ENCODE data around the gene ASS1.

The ASS1 gene

GRCh38 chr9:130410443-130410842, 34.3 kb upstream of the ASS1 start:
- TF ChIP-seq ZBTB26 (tag by site-specific recombination; optimal IDR thresholded peaks at IDR 0.05) = no peak
- TF ChIP-seq ZSCAN5A (tag by site-specific recombination; IDR thresholded peaks at IDR 0.05) = no peak
- no peak for TF ChIP-seq ZNF521 (tag by site-specific recombination; IDR thresholded peaks at IDR 0.05)
- Histone ChIP-seq H3K27ac (ENCODE audit: extremely low read depth, low read depth, low read length) (no peak overlapping the region), H3K9me3 (ENCODE audit: control insufficient read depth, insufficient read depth, low read depth, low read length) (no peaks in the 10 kb centered on the region), H3K4me3 (ENCODE audit: low read depth, low read length) (no peak overlapping the region), H3K36me3 (ENCODE audit: control insufficient read depth in 2 of 2, insufficient read depth in 1 of 2, low read length in 2 of 2) (no peaks in the 10 kb centered on the region), H3K4me1 (ENCODE audit: control insufficient read depth, insufficient read depth, low read length) (no peaks in the 10 kb centered on the region)
- POLR2A ChIA-PET = no interaction called here
- CTCF ChIA-PET = interaction anchor here (1.6 kb wide), 1 partner anchor 10 kb away, joined by 6 read pairs; no protein-coding TSS in a partner anchor

GRCh38 chr9:130411566-130411915, 33.2 kb upstream of the ASS1 start:
- Histone ChIP-seq H3K4me1 (ENCODE audit: control insufficient read depth, insufficient read depth, low read length) (no peaks in the 10 kb centered on the region), H3K36me3 (ENCODE audit: control insufficient read depth in 2 of 2, insufficient read depth in 1 of 2, low read length in 2 of 2) (no peaks in the 10 kb centered on the region), H3K4me3 (ENCODE audit: low read depth, low read length) (no peak overlapping the region), H3K27ac (ENCODE audit: extremely low read depth, low read depth, low read length) (no peak overlapping the region), H3K9me3 (ENCODE audit: control insufficient read depth, insufficient read depth, low read depth, low read length) (no peaks in the 10 kb centered on the region)
- CTCF ChIA-PET = interaction anchor here (0.5 to 1.6 kb wide), 2 partner anchors 11 to 35 kb away, joined by 3 to 6 read pairs; no protein-coding TSS in a partner anchor
- POLR2A ChIA-PET = no interaction called here
- TF ChIP-seq ZBTB7A (tag by site-specific recombination; IDR thresholded peaks at IDR 0.05; ENCODE audit: low read depth) (no peak), ZNF292 (tag by site-specific recombination; IDR thresholded peaks at IDR 0.05; ENCODE audit: borderline replicate concordance, low read depth) (no peak), HIC1 (tag by site-specific recombination; IDR thresholded peaks at IDR 0.05) (no peak), ZNF23 (tag by site-specific recombination; IDR thresholded peaks at IDR 0.05; ENCODE audit: borderline replicate concordance) (no peak), ZNF843 (tag by site-specific recombination; IDR thresholded peaks at IDR 0.05) (no peak), ZBTB26 (tag by site-specific recombination; optimal IDR thresholded peaks at IDR 0.05) (no peak), ZBTB21 (tag by site-specific recombination; IDR thresholded peaks at IDR 0.05) (no peak), TSHZ1 (tag by site-specific recombination; IDR thresholded peaks at IDR 0.05; ENCODE audit: borderline replicate concordance) (no peak), GLI4 (tag by site-specific recombination; IDR thresholded peaks at IDR 0.05) (no peak), ZNF302 (tag by site-specific recombination; IDR thresholded peaks at IDR 0.05; ENCODE audit: low read depth) (no peak)
